GM12865 (cell line): ENCODE measurements around the gene VENTX.

Experiments used
- DNase-seq: peaks from one replicate; pipeline ENCODE4 v3.0.0; 2010; ENCODE audit warnings: low read depth
- H3K4me3 ChIP-seq: 2 replicates; pipeline ENCODE4 v1.5.1; 2011; ENCODE audit warnings: mild to moderate bottlenecking, low read depth, low read length, control low read depth
- TF ChIP-seq, protein P1 (sequence below): IDR thresholded peaks from 2 replicates; pipeline ENCODE4 v1.5.1; 2011; ENCODE audit warnings: low read length, control low read depth, low read depth, inconsistent platforms; ENCODE audit not compliant: insufficient read depth; ENCODE audit errors: missing control alignments

Gene VENTX

GRCh38 chr10:133202778-133203651 is 34.6 kb upstream of the VENTX start:
- TF ChIP-seq, protein P1, sequence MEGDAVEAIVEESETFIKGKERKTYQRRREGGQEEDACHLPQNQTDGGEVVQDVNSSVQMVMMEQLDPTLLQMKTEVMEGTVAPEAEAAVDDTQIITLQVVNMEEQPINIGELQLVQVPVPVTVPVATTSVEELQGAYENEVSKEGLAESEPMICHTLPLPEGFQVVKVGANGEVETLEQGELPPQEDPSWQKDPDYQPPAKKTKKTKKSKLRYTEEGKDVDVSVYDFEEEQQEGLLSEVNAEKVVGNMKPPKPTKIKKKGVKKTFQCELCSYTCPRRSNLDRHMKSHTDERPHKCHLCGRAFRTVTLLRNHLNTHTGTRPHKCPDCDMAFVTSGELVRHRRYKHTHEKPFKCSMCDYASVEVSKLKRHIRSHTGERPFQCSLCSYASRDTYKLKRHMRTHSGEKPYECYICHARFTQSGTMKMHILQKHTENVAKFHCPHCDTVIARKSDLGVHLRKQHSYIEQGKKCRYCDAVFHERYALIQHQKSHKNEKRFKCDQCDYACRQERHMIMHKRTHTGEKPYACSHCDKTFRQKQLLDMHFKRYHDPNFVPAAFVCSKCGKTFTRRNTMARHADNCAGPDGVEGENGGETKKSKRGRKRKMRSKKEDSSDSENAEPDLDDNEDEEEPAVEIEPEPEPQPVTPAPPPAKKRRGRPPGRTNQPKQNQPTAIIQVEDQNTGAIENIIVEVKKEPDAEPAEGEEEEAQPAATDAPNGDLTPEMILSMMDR = no peak
- DNase-seq = no peak

DNA sequence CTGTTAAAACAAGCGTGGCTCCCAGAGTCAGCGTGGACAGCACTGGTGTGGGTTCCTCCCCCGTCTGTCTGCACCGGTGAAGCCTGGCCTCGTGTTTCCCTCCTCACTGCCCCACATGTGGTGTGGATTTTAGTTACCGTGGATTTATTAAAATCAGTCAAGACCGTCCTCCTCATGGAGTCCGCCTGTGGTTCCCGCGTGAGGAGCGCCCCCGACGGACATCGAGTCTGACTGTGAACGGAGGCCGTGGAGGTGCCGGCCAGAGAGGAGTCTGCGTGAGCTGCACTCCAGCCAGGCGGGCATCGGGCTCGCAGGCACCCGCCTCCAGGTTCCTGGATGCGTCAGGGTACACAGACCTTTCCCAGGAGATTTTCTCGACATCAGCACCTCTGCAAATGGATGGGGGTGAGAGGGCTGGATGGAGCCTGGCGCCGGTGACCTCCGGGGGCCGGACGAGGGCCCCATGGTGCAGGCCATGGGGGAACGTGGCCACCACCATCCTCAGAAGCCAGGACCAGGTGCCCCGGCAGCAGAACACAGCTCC is 33.9 kb upstream of the VENTX start:
- TF ChIP-seq, protein P1 = no peak
- no peak for DNase-seq
- no peak overlapping the region for H3K4me3 ChIP-seq

More at GRCh38 chr10:133202778-133203651, 34.6 kb upstream of the VENTX start:
- H3K4me3 ChIP-seq = no peak overlapping the region

DNA sequence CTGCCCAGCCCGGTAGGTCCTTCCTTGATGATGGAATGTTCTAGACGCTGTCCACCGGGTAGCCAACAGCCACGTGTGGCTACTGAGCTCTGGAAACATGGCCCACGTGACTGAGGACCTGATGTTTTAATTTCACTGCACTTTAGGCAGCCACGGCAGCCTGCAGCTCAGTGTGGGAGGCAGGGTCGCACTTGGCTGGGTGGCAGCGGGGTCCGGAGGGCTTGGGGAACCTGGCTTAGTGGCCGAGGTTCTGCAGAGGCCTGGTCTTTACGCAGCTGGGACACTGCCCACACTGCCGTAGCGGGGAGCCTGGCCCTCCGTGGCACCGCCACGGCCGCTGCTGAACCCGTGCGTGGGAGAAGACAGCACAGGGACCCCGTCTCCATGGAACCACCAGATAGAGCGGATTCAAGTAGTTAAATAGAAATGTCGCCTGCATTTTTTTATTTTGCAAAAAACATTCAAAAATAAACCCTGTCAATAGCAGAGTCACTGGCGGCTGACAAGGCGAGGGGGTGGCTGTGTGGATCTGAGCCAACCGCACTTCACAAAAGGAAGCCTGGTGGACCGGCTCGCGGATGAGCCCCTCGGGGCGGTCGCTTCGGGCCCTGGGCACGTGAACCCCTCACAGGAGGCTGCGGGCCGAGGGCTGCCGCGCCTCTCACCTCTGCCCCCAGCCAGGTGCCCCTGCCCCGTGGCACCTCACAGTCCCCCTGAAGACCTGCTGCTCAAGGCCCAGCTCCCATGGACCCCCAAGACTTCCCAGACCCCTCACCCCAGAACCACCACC is 33.2 kb upstream of the VENTX start:
- no peak overlapping the region for H3K4me3 ChIP-seq
- no peak for DNase-seq
- TF ChIP-seq, protein P1 = no peak

GRCh38 chr10:133205146-133205545 is 32.5 kb upstream of the VENTX start:
- no peak for DNase-seq
- TF ChIP-seq, protein P1 = no peak

DNA sequence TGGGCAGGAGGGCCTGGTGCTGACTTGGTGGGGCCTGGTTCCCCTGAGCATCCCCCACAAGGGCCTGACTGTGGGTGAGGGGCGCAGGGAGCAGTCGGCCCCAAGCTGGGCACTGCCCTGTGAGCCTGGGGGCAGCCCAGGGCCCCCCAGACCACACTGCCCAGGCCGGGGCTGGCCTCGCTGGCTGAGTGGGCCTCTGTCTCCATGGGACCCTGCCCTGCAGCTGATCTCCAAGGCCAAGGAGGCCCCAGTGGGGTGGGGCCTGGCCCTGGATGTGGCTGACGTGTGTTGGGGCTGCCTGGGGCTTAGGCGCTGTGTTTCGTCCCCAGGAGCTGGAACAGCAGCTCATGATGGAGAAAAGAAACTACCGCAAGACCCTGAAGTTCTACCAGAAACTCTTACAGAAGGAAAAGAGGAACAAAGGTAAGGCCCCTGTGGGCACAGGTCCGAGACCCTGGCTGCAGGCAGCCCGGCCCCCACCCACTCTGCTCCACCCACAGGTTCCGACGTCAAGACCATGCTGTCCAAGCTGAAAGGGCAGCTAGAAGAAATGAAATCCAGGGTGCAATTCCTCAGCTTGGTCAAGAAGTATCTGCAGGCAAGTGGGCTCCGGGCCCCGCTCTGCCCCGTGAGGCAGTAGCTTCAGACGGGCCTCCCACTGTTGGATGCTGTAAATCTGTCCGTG is 31.2 kb upstream of the VENTX start:
- no peak overlapping the region for H3K4me3 ChIP-seq
- TF ChIP-seq, protein P1 = no peak
- DNase-seq = no peak

More at GRCh38 chr10:133205146-133205545, 32.5 kb upstream of the VENTX start:
- H3K4me3 ChIP-seq = no peak overlapping the region

GRCh38 chr10:133207041-133207600 is 30.5 kb upstream of the VENTX start:
- TF ChIP-seq, protein P1 = no peak
- no peak for DNase-seq
- H3K4me3 ChIP-seq = no peak overlapping the region
